Measurements from ENCODE around the gene ARMC9. TPM values are rescaled to one million over a fixed set of nuclear protein-coding genes. Genes with fewer than 3 reads are reported as not detected.
"Not testable (repeated sequence)": the region's sequence is repeated elsewhere in the genome, so short reads cannot be mapped to it uniquely, and the experiment has no call there.

ARMC9 gene
- total RNA-seq, 1 donor from 2014 or later: 40.8 TPM

GRCh38 chr2:231244382-231245248 lies 46.2 kb downstream of the ARMC9 start:
- H3K27ac Mint-ChIP-seq: peak overlapping the region; percentile 33
- H3K36me3 Mint-ChIP-seq (ENCODE audit: insufficient read depth): peaks cover 14% of the 10 kb centered on the region
- no peak for DNase-seq (ENCODE audit: low spot score, unreplicated experiment)
- no peaks in the 10 kb centered on the region for H3K27me3 Mint-ChIP-seq
- no peaks in the 10 kb centered on the region for H3K9me3 Mint-ChIP-seq (ENCODE audit: low read depth)
- no peak for TF ChIP-seq CTCF (IDR thresholded peaks at IDR 0.05; ENCODE audit: unreplicated experiment)
- H3K4me3 Mint-ChIP-seq (ENCODE audit: low read depth): no peak overlapping the region
- H3K4me1 Mint-ChIP-seq (ENCODE audit: low read depth): no peaks in the 10 kb centered on the region

GRCh38 chr2:231245249-231246094 lies 47.0 kb downstream of the ARMC9 start:
- DNase-seq (ENCODE audit: low spot score, unreplicated experiment): no peak
- Mint-ChIP-seq H3K9me3 (ENCODE audit: low read depth) (no peaks in the 10 kb centered on the region), H3K36me3 (ENCODE audit: insufficient read depth) (peaks cover 11% of the 10 kb centered on the region), H3K27me3 (no peaks in the 10 kb centered on the region), H3K4me3 (ENCODE audit: low read depth) (no peak overlapping the region), H3K4me1 (ENCODE audit: low read depth) (peaks cover 2% of the 10 kb centered on the region), H3K27ac (no peak overlapping the region)
- no peak for TF ChIP-seq CTCF (IDR thresholded peaks at IDR 0.05; ENCODE audit: unreplicated experiment)

- H3K27ac Mint-ChIP-seq: peak overlapping the region; percentile 29
- no peak for TF ChIP-seq CTCF (IDR thresholded peaks at IDR 0.05; ENCODE audit: unreplicated experiment)
- H3K4me3 Mint-ChIP-seq (ENCODE audit: low read depth): no peak overlapping the region
- no peaks in the 10 kb centered on the region for H3K9me3 Mint-ChIP-seq (ENCODE audit: low read depth)
- peaks cover 6% of the 10 kb centered on the region for H3K4me1 Mint-ChIP-seq (ENCODE audit: low read depth)
- H3K27me3 Mint-ChIP-seq: no peaks in the 10 kb centered on the region
- no peak for DNase-seq (ENCODE audit: low spot score, unreplicated experiment)
- peaks cover 14% of the 10 kb centered on the region for H3K36me3 Mint-ChIP-seq (ENCODE audit: insufficient read depth)
Observed at GRCh38 chr2:231246171-231246842, 47.9 kb downstream of the ARMC9 start.

GRCh38 chr2:231250146-231250545 lies 51.7 kb downstream of the ARMC9 start:
- H3K36me3 Mint-ChIP-seq (ENCODE audit: insufficient read depth): peaks cover 15% of the 10 kb centered on the region
- H3K9me3 Mint-ChIP-seq (ENCODE audit: low read depth): no peaks in the 10 kb centered on the region
- peak overlapping the region; percentile 73 for H3K27ac Mint-ChIP-seq
- no peak overlapping the region for H3K4me3 Mint-ChIP-seq (ENCODE audit: low read depth)
- no peak for DNase-seq (ENCODE audit: low spot score, unreplicated experiment)
- H3K27me3 Mint-ChIP-seq: no peaks in the 10 kb centered on the region
- no peak for TF ChIP-seq CTCF (IDR thresholded peaks at IDR 0.05; ENCODE audit: unreplicated experiment)
- peaks cover 6% of the 10 kb centered on the region for H3K4me1 Mint-ChIP-seq (ENCODE audit: low read depth)

GRCh38 chr2:231250698-231251097 lies 52.3 kb downstream of the ARMC9 start:
- Mint-ChIP-seq H3K9me3 (ENCODE audit: low read depth) (no peaks in the 10 kb centered on the region), H3K4me1 (ENCODE audit: low read depth) (peaks cover 6% of the 10 kb centered on the region), H3K27ac (peak overlapping the region; percentile 56), H3K4me3 (ENCODE audit: low read depth) (no peak overlapping the region), H3K27me3 (no peaks in the 10 kb centered on the region), H3K36me3 (ENCODE audit: insufficient read depth) (peaks cover 15% of the 10 kb centered on the region)
- DNase-seq (ENCODE audit: low spot score, unreplicated experiment): no peak
- no peak for TF ChIP-seq CTCF (IDR thresholded peaks at IDR 0.05; ENCODE audit: unreplicated experiment)

GRCh38 chr2:231253292-231253691 lies 54.9 kb downstream of the ARMC9 start:
- H3K9me3 Mint-ChIP-seq (ENCODE audit: low read depth); DNase-seq (ENCODE audit: low spot score, unreplicated experiment); H3K4me3 Mint-ChIP-seq (ENCODE audit: low read depth); H3K27me3 Mint-ChIP-seq; H3K27ac Mint-ChIP-seq; H3K36me3 Mint-ChIP-seq (ENCODE audit: insufficient read depth); H3K4me1 Mint-ChIP-seq (ENCODE audit: low read depth): not testable (repeated sequence)
